ENCODE data around the gene STEAP3.

STEAP3 gene

GRCh38 chr2:119198240-119198840 lies 25.3 kb upstream of the STEAP3 start:
- DNase-seq (ENCODE audit: low spot score): no peak

- no peak for DNase-seq (ENCODE audit: low spot score)
These were observed 21.8 kb upstream of the STEAP3 start for GRCh38 chr2:119201815-119202214.

GRCh38 chr2:119202610-119203310 lies 20.9 kb upstream of the STEAP3 start:
- no peak for DNase-seq (ENCODE audit: low spot score)

GRCh38 chr2:119204525-119204924 lies 19.1 kb upstream of the STEAP3 start:
- DNase-seq (ENCODE audit: low spot score): no peak

- DNase-seq (ENCODE audit: low spot score): no peak
These were observed 18.5 kb upstream of the STEAP3 start for GRCh38 chr2:119205001-119205706.

GRCh38 chr2:119206201-119206600 lies 17.4 kb upstream of the STEAP3 start:
- no peak for DNase-seq (ENCODE audit: low spot score)

GRCh38 chr2:119207447-119207846 lies 16.2 kb upstream of the STEAP3 start:
- no peak for DNase-seq (ENCODE audit: low spot score)

- no peak for DNase-seq (ENCODE audit: low spot score)
These were observed 14.8 kb upstream of the STEAP3 start for GRCh38 chr2:119208791-119209203.

- no peak for DNase-seq (ENCODE audit: low spot score)
These were observed 11.4 kb upstream of the STEAP3 start for GRCh38 chr2:119212139-119212800.

- no peak for DNase-seq (ENCODE audit: low spot score)
These were observed 9.1 kb upstream of the STEAP3 start for GRCh38 chr2:119214453-119215037.

GRCh38 chr2:119216994-119217393 lies 6.6 kb upstream of the STEAP3 start:
- no peak for DNase-seq (ENCODE audit: low spot score)

GRCh38 chr2:119218478-119219064 lies 5.1 kb upstream of the STEAP3 start:
- no peak for DNase-seq (ENCODE audit: low spot score)

GRCh38 chr2:119219873-119220272 lies 3.8 kb upstream of the STEAP3 start:
- DNase-seq (ENCODE audit: low spot score): no peak

GRCh38 chr2:119220720-119221301 lies 2.8 kb upstream of the STEAP3 start:
- no peak for DNase-seq (ENCODE audit: low spot score)

- no peak for DNase-seq (ENCODE audit: low spot score)
These were observed 2.0 kb upstream of the STEAP3 start for GRCh38 chr2:119221609-119222008.

- no peak for DNase-seq (ENCODE audit: low spot score)
These were observed 1.4 kb upstream of the STEAP3 start for GRCh38 chr2:119222213-119222612.

GRCh38 chr2:119222863-119223520 lies 642 bp upstream of the STEAP3 start:
- DNase-seq (ENCODE audit: low spot score): no peak

GRCh38 chr2:119224391-119225104 lies 914 bp downstream of the STEAP3 start:
- no peak for DNase-seq (ENCODE audit: low spot score)

- peak; percentile 40 for DNase-seq (ENCODE audit: low spot score)
These were observed 1.7 kb downstream of the STEAP3 start for GRCh38 chr2:119225105-119225865.

- DNase-seq (ENCODE audit: low spot score): no peak
These were observed 2.3 kb downstream of the STEAP3 start for GRCh38 chr2:119225926-119226325.

All from RKO (cell line).